HS-5 (cell line): ENCODE measurements around the gene SEPTIN6.

ENCODE experiments used
- DNase-seq: peaks from one replicate; pipeline ENCODE4 v3.0.0-alpha.2; 2012; ENCODE audit warnings: low read depth

The SEPTIN6 gene

GRCh38 chrX:119648421-119648775 lies 44.6 kb downstream of the SEPTIN6 start:
- no peak for DNase-seq

GRCh38 chrX:119647552-119648420 lies 45.2 kb downstream of the SEPTIN6 start:
- DNase-seq: no peak

GRCh38 chrX:119647089-119647488 lies 45.9 kb downstream of the SEPTIN6 start:
- DNase-seq: no peak

GRCh38 chrX:119646515-119646914 lies 46.5 kb downstream of the SEPTIN6 start:
- no peak for DNase-seq

- no peak for DNase-seq
Observed at GRCh38 chrX:119643696-119644095, 49.3 kb downstream of the SEPTIN6 start.
